A549 (cell line): ENCODE data around the gene EDARADD.

Source experiments
- CBX8 ChIP-seq: fragments of 200-600 bp; sonication (generic); IDR thresholded peaks from 2 replicates; pipeline ENCODE4 v1.6.1; 2016
- CEBPB ChIP-seq, 2 experiments: fragments of >200 bp in 1 of 2; sonication (Bioruptor Twin) in 1 of 2; formaldehyde crosslinking in 1 of 2; IDR thresholded peaks; 2 replicates each; pipeline ENCODE4 v1.6.1; 2012 to 2016
- CHD4 ChIP-seq: fragments of 200-600 bp; sonication (generic); IDR thresholded peaks from 2 replicates; pipeline ENCODE4 v1.6.1; 2016; ENCODE audit warnings: antibody characterized with exemption, mild to moderate bottlenecking, borderline replicate concordance
- EP300 ChIP-seq, 2 experiments: fragments of >200 bp; sonication (Bioruptor Twin); formaldehyde crosslinking; IDR thresholded peaks; 2 replicates in 1 of 2; 3 replicates in 1 of 2; pipeline ENCODE4 v1.6.1; 2016 to 2017
- JUNB ChIP-seq: fragments of >200 bp; sonication (Bioruptor Twin); formaldehyde crosslinking; IDR thresholded peaks from 2 replicates; pipeline ENCODE4 v1.6.1; 2016
- MAZ ChIP-seq: fragments of 150-350 bp; IDR thresholded peaks from 2 replicates; pipeline ENCODE4 v1.6.1; 2014; ENCODE audit warnings: antibody characterized with exemption, low read depth, low read length, borderline replicate concordance
- POLR2A ChIP-seq: IDR thresholded peaks from 2 replicates; pipeline ENCODE4 v1.6.1; 2012; ENCODE audit warnings: mild to moderate bottlenecking, low read length
- RNF2 ChIP-seq: fragments of 200-600 bp; sonication (generic); IDR thresholded peaks from 2 replicates; pipeline ENCODE4 v1.6.1; 2016; ENCODE audit warnings: low read depth, mild to moderate bottlenecking, antibody characterized with exemption, moderate library complexity, borderline replicate concordance
- SMC3 ChIP-seq: fragments of >200 bp; sonication (Bioruptor Twin); formaldehyde crosslinking; IDR thresholded peaks from 3 replicates; pipeline ENCODE4 v1.6.1; 2018; ENCODE audit warnings: inconsistent platforms
- TF ChIP-seq, protein P1 (sequence below): fragments of >200 bp; sonication (Bioruptor Twin); formaldehyde crosslinking; IDR thresholded peaks from 3 replicates; pipeline ENCODE4 v1.5.1; 2016
- TF ChIP-seq, protein P2 (sequence below): fragments of 250-450 bp; sonication (Bioruptor Pico); IDR thresholded peaks from 2 replicates; pipeline ENCODE4 v1.5.0; 2021; ENCODE audit warnings: mild to moderate bottlenecking, moderate library complexity, borderline replicate concordance

DNA sequence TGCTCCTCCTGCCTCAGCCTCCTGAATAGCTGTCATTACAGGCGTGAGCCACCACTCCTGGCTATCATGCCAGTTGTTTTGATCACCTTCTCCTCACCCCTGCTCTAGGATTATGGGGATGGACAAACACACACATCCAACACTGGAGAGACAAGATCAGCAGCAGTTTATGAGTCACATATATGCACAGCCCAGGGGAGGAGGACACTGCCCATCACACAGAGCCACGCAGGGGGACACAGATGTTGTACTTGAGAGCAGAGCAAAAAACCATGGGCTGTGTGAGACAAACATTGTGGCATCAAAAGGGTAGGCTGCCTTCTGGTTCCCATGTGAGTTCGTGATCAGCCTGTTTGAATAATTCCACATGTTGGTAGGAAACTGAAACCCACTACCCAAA is 32.1 kb downstream of the EDARADD start:
- TF ChIP-seq, protein P1, sequence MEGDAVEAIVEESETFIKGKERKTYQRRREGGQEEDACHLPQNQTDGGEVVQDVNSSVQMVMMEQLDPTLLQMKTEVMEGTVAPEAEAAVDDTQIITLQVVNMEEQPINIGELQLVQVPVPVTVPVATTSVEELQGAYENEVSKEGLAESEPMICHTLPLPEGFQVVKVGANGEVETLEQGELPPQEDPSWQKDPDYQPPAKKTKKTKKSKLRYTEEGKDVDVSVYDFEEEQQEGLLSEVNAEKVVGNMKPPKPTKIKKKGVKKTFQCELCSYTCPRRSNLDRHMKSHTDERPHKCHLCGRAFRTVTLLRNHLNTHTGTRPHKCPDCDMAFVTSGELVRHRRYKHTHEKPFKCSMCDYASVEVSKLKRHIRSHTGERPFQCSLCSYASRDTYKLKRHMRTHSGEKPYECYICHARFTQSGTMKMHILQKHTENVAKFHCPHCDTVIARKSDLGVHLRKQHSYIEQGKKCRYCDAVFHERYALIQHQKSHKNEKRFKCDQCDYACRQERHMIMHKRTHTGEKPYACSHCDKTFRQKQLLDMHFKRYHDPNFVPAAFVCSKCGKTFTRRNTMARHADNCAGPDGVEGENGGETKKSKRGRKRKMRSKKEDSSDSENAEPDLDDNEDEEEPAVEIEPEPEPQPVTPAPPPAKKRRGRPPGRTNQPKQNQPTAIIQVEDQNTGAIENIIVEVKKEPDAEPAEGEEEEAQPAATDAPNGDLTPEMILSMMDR = no peak
- no peak for TF ChIP-seq MAZ
- no peak for TF ChIP-seq CEBPB (IDR thresholded peaks at IDR 0.05)
- no peak for TF ChIP-seq POLR2A
- TF ChIP-seq RNF2 = no peak
- TF ChIP-seq CHD4 = no peak
- no peak for TF ChIP-seq EP300 (IDR thresholded peaks at IDR 0.05)
- TF ChIP-seq SMC3 = no peak
- TF ChIP-seq CBX8 = no peak
- no peak for TF ChIP-seq JUNB
- TF ChIP-seq, protein P2, sequence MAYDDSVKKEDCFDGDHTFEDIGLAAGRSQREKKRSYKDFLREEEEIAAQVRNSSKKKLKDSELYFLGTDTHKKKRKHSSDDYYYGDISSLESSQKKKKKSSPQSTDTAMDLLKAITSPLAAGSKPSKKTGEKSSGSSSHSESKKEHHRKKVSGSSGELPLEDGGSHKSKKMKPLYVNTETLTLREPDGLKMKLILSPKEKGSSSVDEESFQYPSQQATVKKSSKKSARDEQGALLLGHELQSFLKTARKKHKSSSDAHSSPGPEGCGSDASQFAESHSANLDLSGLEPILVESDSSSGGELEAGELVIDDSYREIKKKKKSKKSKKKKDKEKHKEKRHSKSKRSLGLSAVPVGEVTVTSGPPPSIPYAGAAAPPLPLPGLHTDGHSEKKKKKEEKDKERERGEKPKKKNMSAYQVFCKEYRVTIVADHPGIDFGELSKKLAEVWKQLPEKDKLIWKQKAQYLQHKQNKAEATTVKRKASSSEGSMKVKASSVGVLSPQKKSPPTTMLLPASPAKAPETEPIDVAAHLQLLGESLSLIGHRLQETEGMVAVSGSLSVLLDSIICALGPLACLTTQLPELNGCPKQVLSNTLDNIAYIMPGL = no peak
